ENCODE measurements around the gene SLMAP.
A peak's percentile ranks its signal among the peaks of the same experiment; 100 is the strongest.

Gene SLMAP

GRCh38 chr3:57903124-57903890, 147.2 kb downstream of the SLMAP start:
- Histone ChIP-seq H3K27ac (ENCODE audit: low read length) (no peak overlapping the region), H3K4me3 (ENCODE audit: low read length) (no peak overlapping the region), H3K36me3 (ENCODE audit: control insufficient read depth, insufficient read depth, low read length) (no peaks in the 10 kb centered on the region; the same call in 1 of the 2 replicates), H3K4me1 (ENCODE audit: control insufficient read depth, insufficient read depth, low read length) (no peaks in the 10 kb centered on the region), H3K27me3 (ENCODE audit: control insufficient read depth, insufficient read depth, low read length) (no peaks in the 10 kb centered on the region), H3K9me3 (ENCODE audit: control insufficient read depth, insufficient read depth, low read length) (no peaks in the 10 kb centered on the region)
- no CpG with 5 or more reads among the region's 3 CpGs for WGBS (ENCODE audit: insufficient coverage, insufficient read length)
- DNase-seq (ENCODE audit: low read depth, low spot score): no peak

- Histone ChIP-seq H3K9me3 (ENCODE audit: control insufficient read depth, insufficient read depth, low read length) (no peaks in the 10 kb centered on the region), H3K27me3 (ENCODE audit: control insufficient read depth, insufficient read depth, low read length) (no peaks in the 10 kb centered on the region), H3K36me3 (ENCODE audit: control insufficient read depth, insufficient read depth, low read length) (no peaks in the 10 kb centered on the region; the same call in 1 of the 2 replicates), H3K27ac (ENCODE audit: low read length) (no peak overlapping the region), H3K4me1 (ENCODE audit: control insufficient read depth, insufficient read depth, low read length) (no peaks in the 10 kb centered on the region), H3K4me3 (ENCODE audit: low read length) (no peak overlapping the region)
- peak; percentile 9 for DNase-seq (ENCODE audit: low read depth, low spot score)
- no CpG with 5 or more reads among the region's 2 CpGs for WGBS (ENCODE audit: insufficient coverage, insufficient read length)
Observed at GRCh38 chr3:57910990-57911389, 154.9 kb downstream of the SLMAP start.

- WGBS (ENCODE audit: insufficient coverage, insufficient read length): no CpG with 5 or more reads among the region's 2 CpGs
- H3K36me3 ChIP-seq (ENCODE audit: control insufficient read depth, insufficient read depth, low read length): no peaks in the 10 kb centered on the region; the same call in 1 of the 2 replicates
- H3K4me3 ChIP-seq (ENCODE audit: low read length): no peak overlapping the region
- DNase-seq (ENCODE audit: low read depth, low spot score): no peak
- no peaks in the 10 kb centered on the region for H3K4me1 ChIP-seq (ENCODE audit: control insufficient read depth, insufficient read depth, low read length)
- no peaks in the 10 kb centered on the region for H3K27me3 ChIP-seq (ENCODE audit: control insufficient read depth, insufficient read depth, low read length)
- H3K9me3 ChIP-seq (ENCODE audit: control insufficient read depth, insufficient read depth, low read length): no peaks in the 10 kb centered on the region
- H3K27ac ChIP-seq (ENCODE audit: low read length): no peak overlapping the region
Observed at GRCh38 chr3:57911593-57911992, 155.5 kb downstream of the SLMAP start.

- no CpG with 5 or more reads among the region's 1 CpG for WGBS (ENCODE audit: insufficient coverage, insufficient read length)
- Histone ChIP-seq H3K9me3 (ENCODE audit: control insufficient read depth, insufficient read depth, low read length) (no peaks in the 10 kb centered on the region), H3K36me3 (ENCODE audit: control insufficient read depth, insufficient read depth, low read length) (peaks cover 2% of the 10 kb centered on the region; the same call in 1 of the 2 replicates), H3K4me3 (ENCODE audit: low read length) (no peak overlapping the region), H3K27me3 (ENCODE audit: control insufficient read depth, insufficient read depth, low read length) (no peaks in the 10 kb centered on the region), H3K4me1 (ENCODE audit: control insufficient read depth, insufficient read depth, low read length) (no peaks in the 10 kb centered on the region), H3K27ac (ENCODE audit: low read length) (no peak overlapping the region)
- DNase-seq (ENCODE audit: low read depth, low spot score): no peak
Observed at GRCh38 chr3:57917601-57918000, 161.5 kb downstream of the SLMAP start.

- Histone ChIP-seq H3K4me3 (ENCODE audit: low read length) (no peak overlapping the region), H3K9me3 (ENCODE audit: control insufficient read depth, insufficient read depth, low read length) (no peaks in the 10 kb centered on the region), H3K27me3 (ENCODE audit: control insufficient read depth, insufficient read depth, low read length) (no peaks in the 10 kb centered on the region), H3K4me1 (ENCODE audit: control insufficient read depth, insufficient read depth, low read length) (no peaks in the 10 kb centered on the region), H3K27ac (ENCODE audit: low read length) (no peak overlapping the region), H3K36me3 (ENCODE audit: control insufficient read depth, insufficient read depth, low read length) (peaks cover 2% of the 10 kb centered on the region; the same call in 1 of the 2 replicates)
- no peak for DNase-seq (ENCODE audit: low read depth, low spot score)
- WGBS (ENCODE audit: insufficient coverage, insufficient read length): no CpG with 5 or more reads among the region's 2 CpGs
Observed at GRCh38 chr3:57918123-57918837, 162.2 kb downstream of the SLMAP start.

- Histone ChIP-seq H3K4me3 (ENCODE audit: low read length) (no peak overlapping the region), H3K27ac (ENCODE audit: low read length) (no peak overlapping the region)
Observed at GRCh38 chr3:57919987-57920386, 163.9 kb downstream of the SLMAP start.

GRCh38 chr3:57923101-57923500, 167.0 kb downstream of the SLMAP start:
- Histone ChIP-seq H3K27me3 (ENCODE audit: control insufficient read depth, insufficient read depth, low read length) (no peaks in the 10 kb centered on the region), H3K27ac (ENCODE audit: low read length) (no peak overlapping the region), H3K36me3 (ENCODE audit: control insufficient read depth, insufficient read depth, low read length) (peaks cover 2% of the 10 kb centered on the region; the same call in 1 of the 2 replicates), H3K4me1 (ENCODE audit: control insufficient read depth, insufficient read depth, low read length) (no peaks in the 10 kb centered on the region), H3K9me3 (ENCODE audit: control insufficient read depth, insufficient read depth, low read length) (no peaks in the 10 kb centered on the region), H3K4me3 (ENCODE audit: low read length) (no peak overlapping the region)
- no peak for DNase-seq (ENCODE audit: low read depth, low spot score)

More at GRCh38 chr3:57919987-57920386, 163.9 kb downstream of the SLMAP start:
- H3K4me1 ChIP-seq (ENCODE audit: control insufficient read depth, insufficient read depth, low read length): no peaks in the 10 kb centered on the region
- H3K36me3 ChIP-seq (ENCODE audit: control insufficient read depth, insufficient read depth, low read length): peaks cover 2% of the 10 kb centered on the region; the same call in 1 of the 2 replicates
- H3K9me3 ChIP-seq (ENCODE audit: control insufficient read depth, insufficient read depth, low read length): no peaks in the 10 kb centered on the region
- DNase-seq (ENCODE audit: low read depth, low spot score): no peak
- no peaks in the 10 kb centered on the region for H3K27me3 ChIP-seq (ENCODE audit: control insufficient read depth, insufficient read depth, low read length)

- H3K9me3 ChIP-seq (ENCODE audit: control insufficient read depth, insufficient read depth, low read length): no peaks in the 10 kb centered on the region
- WGBS (ENCODE audit: insufficient coverage, insufficient read length): no CpG with 5 or more reads among the region's 2 CpGs
Observed at GRCh38 chr3:57923752-57924151, 167.6 kb downstream of the SLMAP start.

GRCh38 chr3:57927166-57927565, 171.1 kb downstream of the SLMAP start:
- H3K4me3 ChIP-seq (ENCODE audit: low read length): no peak overlapping the region
- H3K27me3 ChIP-seq (ENCODE audit: control insufficient read depth, insufficient read depth, low read length): no peaks in the 10 kb centered on the region
- H3K9me3 ChIP-seq (ENCODE audit: control insufficient read depth, insufficient read depth, low read length): no peaks in the 10 kb centered on the region
- no peaks in the 10 kb centered on the region; the same call in 1 of the 2 replicates for H3K36me3 ChIP-seq (ENCODE audit: control insufficient read depth, insufficient read depth, low read length)
- no peak overlapping the region for H3K27ac ChIP-seq (ENCODE audit: low read length)
- DNase-seq (ENCODE audit: low read depth, low spot score): no peak
- H3K4me1 ChIP-seq (ENCODE audit: control insufficient read depth, insufficient read depth, low read length): no peaks in the 10 kb centered on the region
- no CpG with 5 or more reads among the region's 5 CpGs for WGBS (ENCODE audit: insufficient coverage, insufficient read length)

More at GRCh38 chr3:57923752-57924151, 167.6 kb downstream of the SLMAP start:
- no peak overlapping the region for H3K27ac ChIP-seq (ENCODE audit: low read length)
- peaks cover 2% of the 10 kb centered on the region; the same call in 1 of the 2 replicates for H3K36me3 ChIP-seq (ENCODE audit: control insufficient read depth, insufficient read depth, low read length)
- no peaks in the 10 kb centered on the region for H3K27me3 ChIP-seq (ENCODE audit: control insufficient read depth, insufficient read depth, low read length)
- H3K4me3 ChIP-seq (ENCODE audit: low read length): no peak overlapping the region
- no peaks in the 10 kb centered on the region for H3K4me1 ChIP-seq (ENCODE audit: control insufficient read depth, insufficient read depth, low read length)
- no peak for DNase-seq (ENCODE audit: low read depth, low spot score)

GRCh38 chr3:57927916-57928315, 171.8 kb downstream of the SLMAP start:
- no peak overlapping the region for H3K27ac ChIP-seq (ENCODE audit: low read length)
- H3K9me3 ChIP-seq (ENCODE audit: control insufficient read depth, insufficient read depth, low read length): no peaks in the 10 kb centered on the region
- H3K27me3 ChIP-seq (ENCODE audit: control insufficient read depth, insufficient read depth, low read length): no peaks in the 10 kb centered on the region
- H3K4me3 ChIP-seq (ENCODE audit: low read length): no peak overlapping the region
- no peaks in the 10 kb centered on the region for H3K4me1 ChIP-seq (ENCODE audit: control insufficient read depth, insufficient read depth, low read length)
- 100% methylated on average over 3 of the region's 3 CpGs for WGBS (ENCODE audit: insufficient coverage, insufficient read length)
- DNase-seq (ENCODE audit: low read depth, low spot score): no peak
- no peaks in the 10 kb centered on the region; the same call in 1 of the 2 replicates for H3K36me3 ChIP-seq (ENCODE audit: control insufficient read depth, insufficient read depth, low read length)

Data from iPS DF 6.9 (cell line).